Peyer's patch (tissue), 4 donors: ENCODE data around the gene DNASE2. TPM values are rescaled to one million over a fixed set of nuclear protein-coding genes. Genes with fewer than 3 reads are reported as not detected.

ENCODE experiments used
- DNase-seq, 3 donors: peaks; one replicate each; pipeline ENCODE4 v3.0.0-alpha.2; 2017 to 2019
- H3K27ac ChIP-seq, 4 donors: fragments of 200-600 bp; sonication (generic); one replicate each; pipeline ENCODE4 v1.5.1; 2016 to 2019
- H3K27me3 ChIP-seq, 2 donors: fragments of 200-600 bp; sonication (generic); one replicate each; pipeline ENCODE4 v1.5.1; 2019
- H3K36me3 ChIP-seq, 3 donors: fragments of 200-600 bp; sonication (generic); one replicate each; pipeline ENCODE4 v1.5.1; 2016 to 2019
- H3K4me1 ChIP-seq, 4 donors: fragments of 200-600 bp; sonication (generic); one replicate each; pipeline ENCODE4 v1.5.1; 2016 to 2019
- H3K4me3 ChIP-seq, 4 donors: fragments of 200-600 bp; sonication (generic); 1 replicate in 3 of 4; 2 replicates in 1 of 4; pipeline ENCODE4 v1.5.1; 2016 to 2019; ENCODE audit warnings: mild to moderate bottlenecking in 1 of 4
- H3K9me3 ChIP-seq, 4 donors: fragments of 200-600 bp; sonication (generic); one replicate each; pipeline ENCODE4 v1.5.1; 2016 to 2019; ENCODE audit warnings: mild to moderate bottlenecking in 1 of 4
- POLR2A ChIP-seq, 2 donors: fragments of 450-650 bp; IDR thresholded peaks; one replicate each; pipeline ENCODE4 v1.5.1; 2017; ENCODE audit warnings: antibody characterized with exemption in 2 of 2, mild to moderate bottlenecking in 2 of 2, moderate library complexity in 2 of 2
- total RNA-seq, 4 donors: library from RNA; depleted of rRNA; stranded (reverse); fragments of >200 nt; gene quantifications; one replicate each; pipeline ENCODE4 v1.1.0, GENCODE V29; 2016
- TF ChIP-seq, protein P1 (sequence below), 6 experiments: fragments of 450-650 bp in 4 of 6; fragments of 200-600 bp in 2 of 6; sonication (generic) in 1 of 6; IDR thresholded peaks; one replicate each; pipeline ENCODE4 v1.5.1; 2017 to 2019; ENCODE audit warnings: antibody characterized with exemption in 6 of 6, mild to moderate bottlenecking in 3 of 6, moderate library complexity in 1 of 6

Gene DNASE2
- total RNA-seq, 4 donors from 2014 or later = 8.9 to 16.5 (median 9.4) TPM

DNA sequence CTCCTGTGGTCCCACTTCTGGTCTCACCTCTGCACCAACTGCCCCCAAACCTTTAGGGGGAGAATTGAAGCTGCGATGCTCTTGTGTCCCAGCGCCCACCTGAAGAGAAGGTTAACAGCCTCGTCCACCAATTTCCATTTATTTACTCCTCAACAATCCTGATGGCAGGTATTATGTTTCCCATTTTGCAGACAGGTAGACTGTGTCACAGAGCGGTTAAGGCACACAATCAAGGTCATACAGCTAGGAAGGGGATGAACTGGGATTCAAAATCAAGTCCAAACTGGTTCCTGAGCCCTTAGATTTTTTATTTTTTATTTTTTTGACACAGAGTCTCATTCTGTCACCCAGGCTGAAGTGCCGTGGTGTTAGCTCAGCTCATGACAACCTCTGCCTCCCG lies 6.2 kb downstream of the DNASE2 start:
- no peaks in the 10 kb centered on the region for H3K9me3 ChIP-seq
- no peak overlapping the region for H3K27ac ChIP-seq
- no peaks in the 10 kb centered on the region for H3K27me3 ChIP-seq
- no peak overlapping the region for H3K4me3 ChIP-seq
- H3K4me1 ChIP-seq = peaks cover 0 to under 1% (median 0%) of the 10 kb centered on the region in 4 donors
- H3K36me3 ChIP-seq = peaks cover 0 to 32% (median 0%) of the 10 kb centered on the region in 3 donors
- no peak for TF ChIP-seq POLR2A (IDR thresholded peaks at IDR 0.05)
- TF ChIP-seq, protein P1, sequence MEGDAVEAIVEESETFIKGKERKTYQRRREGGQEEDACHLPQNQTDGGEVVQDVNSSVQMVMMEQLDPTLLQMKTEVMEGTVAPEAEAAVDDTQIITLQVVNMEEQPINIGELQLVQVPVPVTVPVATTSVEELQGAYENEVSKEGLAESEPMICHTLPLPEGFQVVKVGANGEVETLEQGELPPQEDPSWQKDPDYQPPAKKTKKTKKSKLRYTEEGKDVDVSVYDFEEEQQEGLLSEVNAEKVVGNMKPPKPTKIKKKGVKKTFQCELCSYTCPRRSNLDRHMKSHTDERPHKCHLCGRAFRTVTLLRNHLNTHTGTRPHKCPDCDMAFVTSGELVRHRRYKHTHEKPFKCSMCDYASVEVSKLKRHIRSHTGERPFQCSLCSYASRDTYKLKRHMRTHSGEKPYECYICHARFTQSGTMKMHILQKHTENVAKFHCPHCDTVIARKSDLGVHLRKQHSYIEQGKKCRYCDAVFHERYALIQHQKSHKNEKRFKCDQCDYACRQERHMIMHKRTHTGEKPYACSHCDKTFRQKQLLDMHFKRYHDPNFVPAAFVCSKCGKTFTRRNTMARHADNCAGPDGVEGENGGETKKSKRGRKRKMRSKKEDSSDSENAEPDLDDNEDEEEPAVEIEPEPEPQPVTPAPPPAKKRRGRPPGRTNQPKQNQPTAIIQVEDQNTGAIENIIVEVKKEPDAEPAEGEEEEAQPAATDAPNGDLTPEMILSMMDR (IDR thresholded peaks at IDR 0.05) = no peak
- DNase-seq = no peak

DNA sequence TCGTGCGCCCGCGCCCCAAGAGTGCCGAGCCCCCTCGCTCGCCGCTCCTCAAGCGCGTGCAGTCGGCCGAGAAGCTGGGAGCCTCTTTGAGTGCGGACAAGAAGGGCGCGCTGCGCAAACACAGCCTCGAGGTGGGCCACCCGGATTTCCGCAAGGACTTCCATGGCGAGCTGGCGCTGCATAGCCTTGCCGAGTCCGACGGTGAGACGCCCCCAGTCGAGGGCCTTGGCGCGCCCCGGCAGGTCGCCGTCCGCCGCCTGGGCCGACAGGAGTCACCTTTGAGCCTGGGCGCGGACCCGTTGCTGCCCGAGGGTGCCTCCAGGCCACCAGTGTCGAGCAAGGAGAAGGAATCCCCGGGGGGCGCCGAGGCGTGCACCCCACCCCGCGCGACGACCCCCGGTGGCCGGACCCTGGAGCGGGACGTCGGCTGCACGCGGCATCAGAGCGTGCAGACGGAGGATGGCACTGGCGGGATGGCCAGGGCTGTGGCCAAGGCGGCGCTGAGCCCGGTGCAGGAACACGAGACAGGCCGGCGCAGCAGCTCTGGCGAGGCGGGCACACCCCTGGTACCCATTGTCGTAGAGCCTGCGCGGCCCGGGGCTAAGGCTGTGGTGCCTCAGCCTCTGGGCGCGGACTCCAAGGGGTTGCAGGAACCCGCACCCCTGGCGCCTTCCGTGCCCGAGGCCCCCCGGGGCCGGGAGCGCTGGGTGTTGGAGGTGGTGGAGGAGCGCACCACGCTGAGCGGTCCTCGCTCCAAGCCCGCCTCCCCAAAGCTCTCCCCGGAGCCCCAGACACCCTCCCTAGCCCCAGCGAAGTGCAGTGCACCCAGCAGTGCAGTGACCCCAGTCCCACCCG lies 7.1 kb downstream of the DNASE2 start:
- peak overlapping the region in 2 of 4 donors; percentile 17 to 35 for H3K4me3 ChIP-seq

DNA sequence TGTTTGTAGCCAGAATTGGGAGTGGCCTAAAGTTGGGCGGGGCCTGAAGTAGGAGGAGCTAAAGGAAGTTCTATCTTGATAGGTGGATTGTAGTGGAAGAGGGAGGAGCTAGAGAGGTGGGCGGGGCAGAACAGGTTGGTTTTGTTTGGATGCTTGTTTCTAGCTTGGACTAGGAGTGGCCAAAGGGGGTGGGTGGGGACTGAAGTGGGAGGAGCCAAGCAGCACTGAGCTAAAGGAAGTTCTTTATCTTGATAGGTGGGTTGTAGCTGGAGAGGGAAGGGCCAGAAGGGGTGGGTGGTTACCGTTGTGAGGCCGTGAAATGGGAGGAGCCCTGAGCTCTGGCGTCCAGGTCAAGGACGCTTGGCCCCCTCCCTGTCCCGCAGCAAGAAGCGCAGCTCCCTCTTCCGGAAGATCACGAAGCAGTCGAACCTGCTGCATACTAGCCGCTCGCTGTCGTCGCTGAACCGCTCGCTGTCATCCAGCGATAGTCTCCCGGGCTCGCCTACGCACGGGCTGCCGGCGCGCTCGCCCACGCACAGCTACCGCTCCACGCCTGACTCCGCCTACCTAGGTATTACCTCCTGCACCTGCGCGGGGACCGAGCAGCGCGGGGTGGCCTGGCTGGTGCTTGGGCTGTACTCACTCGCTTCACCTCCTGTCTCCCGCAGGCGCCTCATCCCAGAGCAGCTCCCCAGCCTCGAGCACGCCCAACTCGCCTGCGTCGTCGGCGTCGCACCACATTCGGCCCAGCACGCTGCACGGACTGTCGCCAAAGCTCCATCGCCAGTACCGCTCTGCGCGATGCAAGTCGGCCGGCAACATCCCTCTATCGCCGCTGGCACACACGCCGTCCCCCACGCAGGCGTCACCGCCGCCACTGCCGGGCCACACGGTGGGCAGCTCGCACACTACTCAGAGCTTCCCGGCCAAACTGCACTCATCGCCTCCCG lies 8.0 kb downstream of the DNASE2 start:
- H3K4me1 ChIP-seq = peaks cover 0 to under 1% (median 0%) of the 10 kb centered on the region in 4 donors
- peak in 2 of 3 donors; percentile 44 to 64 for DNase-seq
- peak overlapping the region in 3 of 4 donors; percentile 12 to 35 (median 17) for H3K4me3 ChIP-seq
- TF ChIP-seq POLR2A (IDR thresholded peaks at IDR 0.05) = no peak
- TF ChIP-seq, protein P1 (IDR thresholded peaks at IDR 0.05) = no peak
- H3K36me3 ChIP-seq = peaks cover 0 to 26% (median 0%) of the 10 kb centered on the region in 3 donors
- H3K27ac ChIP-seq = peak overlapping the region in 1 of 4 donors; percentile 13
- H3K9me3 ChIP-seq = no peaks in the 10 kb centered on the region
- H3K27me3 ChIP-seq = no peaks in the 10 kb centered on the region

More for the DNA sequence above, 7.1 kb downstream of the DNASE2 start:
- Histone ChIP-seq H3K27me3 (no peaks in the 10 kb centered on the region), H3K36me3 (peaks cover 0 to 32% (median 0%) of the 10 kb centered on the region in 3 donors), H3K27ac (no peak overlapping the region), H3K4me1 (no peaks in the 10 kb centered on the region), H3K9me3 (no peaks in the 10 kb centered on the region)
- no peak for DNase-seq
- TF ChIP-seq POLR2A (IDR thresholded peaks at IDR 0.05) = no peak
- TF ChIP-seq, protein P1 (IDR thresholded peaks at IDR 0.05) = no peak

DNA sequence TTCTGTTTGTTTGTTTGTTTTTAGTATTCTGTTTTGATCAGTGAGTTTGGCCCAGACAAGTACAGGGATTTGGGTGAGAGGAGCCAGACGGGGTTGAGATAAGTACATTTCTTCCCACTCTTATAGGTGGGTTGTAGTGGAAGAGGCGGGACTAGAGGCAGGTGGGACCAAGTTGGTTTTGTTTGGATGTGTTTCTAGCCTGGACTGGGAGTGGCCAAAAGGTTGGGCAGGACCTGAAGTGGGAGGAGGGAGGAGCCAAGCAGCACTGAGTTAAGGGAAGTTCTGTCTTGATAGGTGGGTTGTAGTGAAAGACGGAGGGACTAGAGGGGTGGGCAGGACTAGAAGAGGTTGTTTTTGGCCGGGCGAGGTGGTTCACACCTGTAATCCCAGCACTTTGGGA lies 9.0 kb downstream of the DNASE2 start:
- no peak for DNase-seq
- no peak for TF ChIP-seq POLR2A (IDR thresholded peaks at IDR 0.05)
- TF ChIP-seq, protein P1 (IDR thresholded peaks at IDR 0.05) = no peak
- H3K9me3 ChIP-seq = no peaks in the 10 kb centered on the region
- no peak overlapping the region for H3K27ac ChIP-seq
- no peak overlapping the region for H3K4me3 ChIP-seq
- H3K27me3 ChIP-seq = no peaks in the 10 kb centered on the region
- peaks cover 0 to 10% (median 6%) of the 10 kb centered on the region in 4 donors for H3K4me1 ChIP-seq
- H3K36me3 ChIP-seq = peaks cover 0 to 17% (median 0%) of the 10 kb centered on the region in 3 donors

DNA sequence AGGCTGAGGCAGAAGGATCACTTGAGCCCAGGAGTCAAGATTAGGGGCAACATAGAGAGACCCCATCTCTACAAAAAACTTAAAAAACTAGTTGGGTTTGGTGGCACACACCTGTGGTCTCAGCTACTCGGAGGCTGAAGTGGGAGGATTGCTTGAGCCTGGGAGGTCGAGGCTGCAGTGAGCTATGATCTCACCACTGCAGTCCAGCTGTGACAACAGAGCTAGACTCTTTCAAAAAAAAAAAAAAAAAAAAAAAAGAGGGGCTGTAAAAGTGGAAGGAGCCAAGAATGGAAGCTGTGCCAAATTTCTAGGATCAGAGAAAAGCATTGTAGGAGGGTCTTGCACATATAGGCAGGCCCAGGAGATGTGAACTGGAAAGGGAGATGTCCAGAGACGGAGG lies 9.6 kb downstream of the DNASE2 start:
- Histone ChIP-seq H3K9me3 (no peaks in the 10 kb centered on the region), H3K27me3 (no peaks in the 10 kb centered on the region), H3K4me1 (peaks cover 0 to 14% (median 6%) of the 10 kb centered on the region in 4 donors), H3K36me3 (peaks cover 0 to 15% (median 0%) of the 10 kb centered on the region in 3 donors), H3K27ac (no peak overlapping the region), H3K4me3 (no peak overlapping the region)
- no peak for TF ChIP-seq POLR2A (IDR thresholded peaks at IDR 0.05)
- TF ChIP-seq, protein P1 (IDR thresholded peaks at IDR 0.05) = no peak
- DNase-seq = no peak
